ENCODE results near the gene COMMD6.
"Not testable (repeated sequence)": the region's sequence is repeated elsewhere in the genome, so short reads cannot be mapped to it uniquely, and the experiment has no call there.

Gene COMMD6

DNA sequence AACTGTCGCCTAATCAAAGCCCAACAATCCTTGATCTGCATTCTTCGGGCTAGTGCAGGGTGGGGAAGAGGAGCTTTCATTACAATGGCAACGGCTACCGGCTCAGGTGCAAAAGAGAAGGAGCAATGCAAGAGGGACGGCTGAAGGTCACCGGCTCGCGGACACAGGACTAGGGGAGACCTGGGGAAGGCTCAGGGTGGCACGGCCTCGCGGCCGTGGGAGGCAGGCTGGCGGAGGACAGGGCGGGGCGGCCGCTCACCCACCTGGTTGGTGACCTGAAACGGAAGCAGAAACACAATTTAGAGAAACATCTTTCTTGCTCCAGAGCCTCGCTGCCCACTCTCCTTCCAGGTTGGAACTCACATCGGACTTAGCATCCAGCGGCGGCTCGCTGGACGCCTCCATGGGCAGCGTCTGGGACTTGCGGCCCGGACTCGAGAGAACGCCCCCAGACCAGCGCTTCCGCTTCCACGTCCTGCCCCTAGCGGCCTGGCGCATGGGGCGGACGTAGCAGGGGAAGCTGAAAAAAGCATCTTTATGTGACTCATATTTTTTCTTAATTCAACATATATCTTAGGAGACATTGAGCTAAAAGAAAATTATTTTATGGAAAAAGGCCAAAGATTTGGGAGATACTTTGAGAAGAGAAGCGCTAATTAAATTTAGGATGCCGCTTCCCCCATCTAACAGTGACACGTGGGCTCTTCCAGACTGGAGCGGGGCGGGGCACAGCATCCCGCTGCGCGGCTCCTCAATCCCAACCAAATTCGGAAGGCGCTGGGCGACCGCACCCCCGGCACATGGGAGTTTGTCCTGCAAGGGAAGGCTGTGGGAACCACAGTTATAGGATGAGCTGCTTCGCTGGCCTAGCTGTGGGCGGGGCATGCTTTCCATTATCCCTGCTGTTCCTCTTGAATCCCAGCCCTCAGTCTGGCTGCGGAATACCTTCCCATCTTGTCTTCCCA is at the start of gene COMMD6:
Gene COMMD6, minus strand, starts transcription at position 441 of the 965 bp plus-strand sequence. Its CDS starts 36 bp downstream, at position 405.
- peak; percentile 76 for DNase-seq

GRCh38 chr13:75585153-75585552 is 47.5 kb upstream of the COMMD6 start:
- no peak for DNase-seq

DNA sequence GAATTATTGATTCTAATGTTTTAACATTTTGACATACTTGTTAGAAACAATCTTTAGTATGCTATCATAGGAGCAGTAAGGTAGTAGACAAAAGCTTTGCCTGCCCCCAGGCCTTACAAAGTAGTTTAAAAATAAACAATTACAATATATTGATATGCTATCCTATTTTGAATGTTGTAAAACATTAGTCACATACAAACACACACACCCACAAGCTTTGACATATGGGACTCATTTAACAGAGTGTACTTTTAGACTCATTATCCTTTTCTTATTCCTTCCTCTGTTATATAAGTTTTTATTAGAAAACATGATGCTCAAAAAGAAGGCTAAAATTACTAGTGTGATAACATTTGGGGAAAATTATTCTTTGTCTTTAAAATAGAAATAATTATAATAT is 45.5 kb upstream of the COMMD6 start:
- DNase-seq: no peak

DNA sequence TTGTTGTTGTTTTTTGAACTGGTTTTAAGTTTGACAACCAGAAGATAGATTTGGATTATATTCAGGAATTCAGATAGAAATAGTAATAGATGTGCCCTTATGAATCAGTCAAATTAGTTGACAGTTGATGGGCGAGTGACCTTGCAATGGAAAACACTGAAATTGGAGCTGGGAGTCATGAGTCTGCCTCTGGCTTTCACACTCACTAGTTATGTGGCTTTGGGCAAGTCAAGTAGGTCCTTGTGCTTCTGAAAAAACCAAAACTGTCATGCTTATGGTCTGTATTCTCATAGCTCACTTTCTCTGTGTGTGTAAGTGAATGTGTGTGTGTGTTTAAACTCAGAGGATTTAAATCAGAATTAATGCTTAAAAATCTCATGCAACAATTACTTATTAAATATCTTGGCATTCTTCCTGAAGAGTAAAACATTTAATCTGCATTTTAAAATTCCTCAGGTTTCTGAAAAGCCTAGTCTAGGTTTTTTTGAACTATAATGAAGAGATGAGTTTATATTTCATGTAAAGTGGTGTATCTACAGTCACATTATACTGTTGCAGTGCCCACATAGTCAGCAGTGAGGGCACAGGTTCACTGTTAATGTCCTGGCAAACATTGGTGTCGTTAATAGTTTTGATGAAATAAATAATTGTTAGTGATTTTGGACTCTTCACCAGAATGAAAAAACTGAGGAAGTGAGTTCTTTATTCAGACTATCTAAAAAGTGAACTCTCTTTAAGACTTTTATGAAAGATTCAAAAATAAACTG is 44.4 kb upstream of the COMMD6 start:
- DNase-seq: no peak

- no peak for DNase-seq
These were observed 41.9 kb upstream of the COMMD6 start for GRCh38 chr13:75579529-75579928.

DNA sequence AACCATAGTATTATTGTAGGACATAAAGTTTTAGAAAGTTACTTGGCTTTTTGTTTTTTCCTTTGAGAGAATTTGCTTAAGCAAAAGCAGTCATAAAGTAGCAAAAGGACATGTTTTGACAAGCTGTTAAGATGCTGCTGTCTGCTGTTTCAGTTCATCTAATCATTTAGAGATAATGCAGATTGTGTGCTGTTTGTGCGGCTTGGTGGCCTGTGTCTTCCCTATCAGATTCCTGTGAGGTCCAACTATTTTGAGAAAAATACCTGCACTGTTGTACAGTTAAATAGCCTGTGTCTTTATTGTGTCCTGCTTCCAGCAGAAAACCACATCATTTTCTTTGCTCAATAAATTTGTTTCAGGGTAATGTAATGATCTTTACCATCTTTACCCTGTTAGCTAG is 31.9 kb upstream of the COMMD6 start:
- DNase-seq: no peak

DNA sequence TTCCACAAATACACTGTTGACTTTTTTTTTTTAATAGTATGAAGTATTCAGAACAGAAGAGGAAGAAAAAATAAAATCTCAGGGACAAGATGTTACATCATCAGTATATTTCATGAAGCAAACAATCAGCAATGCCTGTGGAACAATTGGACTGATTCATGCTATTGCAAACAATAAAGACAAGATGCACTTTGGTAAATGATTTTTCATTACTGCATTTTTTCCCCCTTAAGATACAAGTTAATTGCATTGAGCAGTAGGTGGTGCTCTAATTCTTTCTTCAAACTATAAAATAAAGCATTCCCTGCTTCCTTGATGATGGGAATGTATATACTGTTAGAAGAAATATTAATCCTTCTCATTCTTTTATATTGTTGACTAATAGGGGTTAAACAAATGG is 29.0 kb upstream of the COMMD6 start:
- no peak for DNase-seq

DNA sequence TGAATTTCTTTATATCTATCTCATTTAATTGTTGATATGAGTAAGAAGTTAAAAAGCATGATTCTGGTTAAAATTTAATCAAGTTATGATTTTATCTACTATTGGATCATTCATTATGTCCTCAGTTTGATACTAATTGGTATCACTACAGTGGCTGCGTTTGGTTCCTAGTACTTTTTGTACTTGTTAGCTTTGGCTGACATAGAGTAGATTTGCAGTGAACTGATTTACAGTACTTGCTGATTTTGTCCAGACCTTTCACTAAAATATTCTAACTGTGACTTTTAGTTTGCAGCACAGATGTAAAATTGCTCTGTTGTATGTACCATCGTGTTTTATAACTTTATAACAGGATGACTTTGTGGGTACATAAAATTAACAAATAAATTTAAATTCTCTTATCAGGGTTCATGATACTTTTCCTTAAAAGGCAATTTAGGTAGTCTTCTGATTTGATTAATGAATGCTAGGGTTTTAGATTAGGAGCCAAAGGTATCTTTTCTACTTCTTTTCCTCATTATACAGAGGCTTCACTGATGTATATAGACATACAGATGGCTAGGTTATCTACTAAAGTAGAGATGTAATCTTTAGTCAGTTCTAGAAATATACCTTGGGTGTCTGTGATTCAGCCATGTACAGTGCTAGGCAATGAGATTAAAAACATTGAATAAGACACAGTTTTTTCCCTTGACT is 20.7 kb upstream of the COMMD6 start:
- no peak for DNase-seq

GRCh38 chr13:75556961-75557360 is 19.3 kb upstream of the COMMD6 start:
- DNase-seq: no peak

- no peak for DNase-seq
These were observed 18.2 kb upstream of the COMMD6 start for GRCh38 chr13:75555836-75556235.

DNA sequence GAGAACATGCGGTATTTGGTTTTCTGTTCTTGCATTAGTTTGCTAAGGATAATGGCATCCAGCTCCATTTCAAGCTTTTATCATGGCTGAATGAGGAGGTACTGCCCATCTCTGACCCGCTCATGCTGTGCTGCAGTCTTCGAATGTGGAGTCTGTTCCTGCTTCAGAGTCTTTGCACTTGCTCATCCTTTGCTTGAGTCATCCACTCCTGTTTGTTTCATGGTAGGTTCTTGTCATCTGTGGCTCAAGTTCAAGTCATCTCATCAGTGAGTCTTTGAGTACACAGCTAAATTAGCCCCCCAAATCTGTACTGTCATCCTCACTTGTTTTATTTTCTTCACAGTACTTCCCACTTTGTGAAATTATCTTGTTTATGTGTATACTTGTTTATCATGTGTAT is 17.3 kb upstream of the COMMD6 start:
- DNase-seq: no peak

GRCh38 chr13:75554464-75554863 is 16.8 kb upstream of the COMMD6 start:
- DNase-seq: no peak

GRCh38 chr13:75550159-75550567 is 12.5 kb upstream of the COMMD6 start:
- DNase-seq: peak; percentile 2

GRCh38 chr13:75549262-75550158 is 11.9 kb upstream of the COMMD6 start, which contains the start of gene UCHL3:
UCHL3 (plus strand) TSS chr13:75549791; CDS start chr13:75549821, 30 bp downstream.
- peak; percentile 72 for DNase-seq

DNA sequence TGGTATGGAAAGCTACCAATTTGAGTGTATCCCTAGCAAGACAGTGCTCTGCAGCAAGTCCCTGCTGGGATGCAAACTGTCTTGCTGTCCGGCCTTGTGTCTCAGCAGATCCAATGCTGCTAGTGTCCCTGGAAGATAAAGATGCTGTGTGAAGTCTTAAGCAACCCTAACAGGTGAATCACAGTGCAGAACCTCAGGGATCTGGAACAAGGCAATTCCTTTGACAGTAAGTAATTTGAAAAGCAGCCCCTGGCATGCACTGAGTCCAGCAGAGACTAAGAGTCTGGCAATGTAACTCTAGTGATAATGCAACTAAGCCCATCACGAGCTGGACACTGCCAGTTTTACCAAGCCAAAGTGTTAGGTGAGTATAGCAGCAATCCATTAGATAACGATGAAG is 10.3 kb upstream of the COMMD6 start:
- no peak for DNase-seq

- not testable (repeated sequence) for DNase-seq
These were observed 7.7 kb upstream of the COMMD6 start for GRCh38 chr13:75545386-75545785.

DNA sequence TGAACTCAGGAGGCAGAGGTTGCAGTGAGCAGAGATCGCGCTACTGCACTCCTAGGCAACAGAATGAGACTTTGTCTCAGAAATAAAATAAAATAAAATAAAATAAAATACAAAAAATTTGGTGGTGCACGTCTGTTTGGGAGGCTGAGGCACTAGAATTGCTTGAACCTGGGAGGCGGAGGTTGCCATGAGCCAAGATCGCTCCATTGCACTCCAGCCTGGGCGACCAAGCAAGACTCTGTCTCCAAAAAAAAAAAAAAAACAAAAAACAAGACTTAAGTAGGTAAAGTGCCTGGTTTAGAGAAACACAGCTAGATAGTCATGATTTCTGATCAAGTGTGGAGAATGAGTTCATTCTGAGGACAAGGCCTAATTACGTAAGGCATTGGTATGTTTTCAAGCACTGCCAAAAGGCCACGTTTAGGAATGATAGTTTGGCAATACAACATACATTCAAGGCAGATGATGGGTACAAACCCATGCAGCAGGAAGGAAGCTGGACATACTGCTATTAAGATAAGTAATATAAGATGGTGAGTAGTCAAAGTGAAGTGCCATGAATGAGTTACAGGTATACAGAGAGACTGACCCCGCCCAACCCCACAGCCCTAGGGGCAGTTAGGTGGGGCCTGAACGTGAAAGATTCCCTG is 7.2 kb upstream of the COMMD6 start:
- no peak for DNase-seq

- DNase-seq: no peak
These were observed 4.3 kb upstream of the COMMD6 start for GRCh38 chr13:75541961-75542360.

- DNase-seq: no peak
These were observed 3.6 kb upstream of the COMMD6 start for GRCh38 chr13:75541287-75541686.

DNA sequence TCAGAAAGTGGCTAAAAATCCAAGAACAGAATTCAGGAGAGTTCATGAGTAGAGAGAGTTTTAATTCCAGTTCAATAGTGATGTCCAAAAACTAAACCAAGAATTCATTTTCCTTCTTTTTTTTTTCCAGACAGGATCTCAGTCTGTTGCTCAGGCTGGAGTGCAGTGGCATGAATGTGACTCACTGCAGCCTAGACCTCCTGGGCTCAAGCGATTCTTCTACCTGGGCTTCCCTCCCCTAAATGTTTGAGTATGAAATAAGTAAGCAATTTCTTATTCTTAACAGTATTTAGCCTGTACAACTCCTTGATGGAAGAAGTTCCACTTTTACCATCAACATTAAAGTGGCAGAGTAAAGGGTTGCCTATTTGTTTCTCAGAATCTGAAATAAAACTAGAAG is 3.8 kb downstream of the COMMD6 start:
- DNase-seq: no peak

DNA sequence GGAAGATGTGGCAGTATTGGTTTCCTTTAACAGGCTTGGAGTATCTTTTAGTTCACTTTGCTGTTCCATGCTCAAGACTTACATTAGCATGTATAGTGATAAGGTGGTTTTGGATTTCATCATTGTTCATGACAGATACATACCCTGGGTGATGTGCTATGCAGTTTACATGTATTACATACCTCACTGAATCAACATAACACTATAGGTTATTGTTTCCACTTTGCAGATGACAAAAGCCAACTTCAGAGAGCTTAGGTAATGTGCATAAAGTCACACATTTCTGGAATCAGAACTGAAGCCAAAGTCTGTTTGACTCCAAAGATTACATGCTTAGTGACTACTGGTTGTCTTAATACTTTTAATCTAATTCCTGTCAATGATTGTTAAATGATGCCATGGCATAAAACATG is 7.1 kb downstream of the COMMD6 start:
- no peak for DNase-seq

DNA sequence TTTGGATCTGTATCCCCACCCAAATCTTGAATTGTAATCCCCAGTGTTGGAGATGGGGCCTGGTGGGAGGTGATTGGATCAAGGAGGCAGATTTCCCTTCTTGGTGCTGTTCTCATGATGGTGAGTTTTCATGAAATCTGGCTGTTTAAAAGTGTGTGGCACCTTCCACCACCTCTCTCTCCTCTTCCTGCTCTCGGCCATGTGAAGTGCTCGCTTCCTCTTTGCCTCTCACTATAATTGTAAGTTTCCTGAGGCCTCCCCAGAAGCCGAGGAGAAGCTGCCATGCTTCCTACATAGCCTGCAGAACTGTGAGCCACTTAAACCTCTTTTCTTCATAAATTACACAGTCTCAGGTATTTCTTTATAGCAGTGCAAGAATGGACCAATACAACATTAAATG is 15.7 kb downstream of the COMMD6 start:
- no peak for DNase-seq
